ENCODE measurements around the gene VWA8.

DNA sequence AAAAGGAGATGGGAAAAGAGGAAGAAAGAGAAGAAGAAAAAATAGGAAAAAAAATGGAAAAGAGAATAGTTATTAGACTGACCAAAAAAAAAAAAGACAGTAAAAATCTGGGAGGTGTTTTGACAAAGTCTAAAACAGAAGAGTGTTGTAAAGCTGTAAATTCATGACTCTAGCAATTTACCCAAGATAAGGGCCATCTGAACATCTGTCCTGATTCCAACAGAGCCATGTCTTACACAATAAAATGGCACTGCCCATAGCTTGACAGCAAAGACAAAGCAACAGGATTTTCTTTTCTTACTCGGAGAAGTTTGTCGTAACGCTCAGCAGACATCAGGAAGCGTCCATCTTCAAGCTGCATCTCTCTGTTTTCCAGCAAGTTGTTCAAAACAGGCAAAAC is 69.8 kb downstream of the VWA8 start:
- TF ChIP-seq, protein P1, sequence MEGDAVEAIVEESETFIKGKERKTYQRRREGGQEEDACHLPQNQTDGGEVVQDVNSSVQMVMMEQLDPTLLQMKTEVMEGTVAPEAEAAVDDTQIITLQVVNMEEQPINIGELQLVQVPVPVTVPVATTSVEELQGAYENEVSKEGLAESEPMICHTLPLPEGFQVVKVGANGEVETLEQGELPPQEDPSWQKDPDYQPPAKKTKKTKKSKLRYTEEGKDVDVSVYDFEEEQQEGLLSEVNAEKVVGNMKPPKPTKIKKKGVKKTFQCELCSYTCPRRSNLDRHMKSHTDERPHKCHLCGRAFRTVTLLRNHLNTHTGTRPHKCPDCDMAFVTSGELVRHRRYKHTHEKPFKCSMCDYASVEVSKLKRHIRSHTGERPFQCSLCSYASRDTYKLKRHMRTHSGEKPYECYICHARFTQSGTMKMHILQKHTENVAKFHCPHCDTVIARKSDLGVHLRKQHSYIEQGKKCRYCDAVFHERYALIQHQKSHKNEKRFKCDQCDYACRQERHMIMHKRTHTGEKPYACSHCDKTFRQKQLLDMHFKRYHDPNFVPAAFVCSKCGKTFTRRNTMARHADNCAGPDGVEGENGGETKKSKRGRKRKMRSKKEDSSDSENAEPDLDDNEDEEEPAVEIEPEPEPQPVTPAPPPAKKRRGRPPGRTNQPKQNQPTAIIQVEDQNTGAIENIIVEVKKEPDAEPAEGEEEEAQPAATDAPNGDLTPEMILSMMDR (conservative IDR thresholded peaks at IDR 0.05) = no peak
- no peak for TF ChIP-seq ZFX (IDR thresholded peaks at IDR 0.05)

All from C4-2B (cell line).